ENCODE results near the gene TMEM140. TPM values are rescaled to one million over a fixed set of nuclear protein-coding genes. Genes with fewer than 3 reads are reported as not detected.

Gene TMEM140
- total RNA-seq, 1 donor from 2014 or later: 29.3 TPM

DNA sequence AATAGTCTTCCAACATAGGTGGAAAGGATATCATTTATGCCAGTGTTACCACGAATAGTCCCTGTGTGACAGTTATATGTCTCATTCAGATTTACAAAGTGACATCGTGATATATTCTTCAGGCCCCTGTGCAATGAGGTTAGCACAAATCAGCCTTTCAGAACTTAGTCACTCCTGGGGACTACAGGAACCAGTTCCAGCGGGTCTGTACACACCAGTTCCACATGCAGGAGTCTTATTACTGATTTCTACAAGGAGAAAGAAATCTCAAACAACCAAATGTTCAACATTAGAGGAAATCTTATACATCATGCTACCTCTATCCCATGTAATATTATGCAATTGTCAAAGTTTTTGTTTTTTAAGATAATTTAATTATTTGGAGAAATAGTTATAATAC, 67.8 kb downstream of the TMEM140 start:
- DNase-seq (ENCODE audit: low read depth): peak; percentile 75

Other genes starting within 250 kb of the TMEM140 start
- gene AGBL3, start 161.6 kb upstream of the TMEM140 start, total RNA-seq: 2.3 and 3.6 TPM in 2 replicates
- 75.0 and 126 TPM in 2 replicates for gene CYREN, start 22.6 kb downstream of the TMEM140 start, total RNA-seq
- gene WDR91, start 63.5 kb downstream of the TMEM140 start, total RNA-seq: 35.1 and 37.8 TPM in 2 replicates
- not detected in 2 replicates for gene STRA8, start 85.8 kb downstream of the TMEM140 start, total RNA-seq